NCI-H2171 (cell line): ENCODE results near the gene NLRX1.
A peak's percentile ranks its signal among the peaks of the same experiment; 100 is the strongest.
"Not testable (repeated sequence)": the region's sequence is repeated elsewhere in the genome, so short reads cannot be mapped to it uniquely, and the experiment has no call there.

Experiments used
- DNase-seq: peaks from one replicate; lab custom pipeline; 2025; lab: John Stamatoyannopoulos, UW

Gene NLRX1

GRCh38 chr11:119153049-119153818 lies 15.3 kb upstream of the NLRX1 start:
- no peak for DNase-seq

- no peak for DNase-seq
Observed at GRCh38 chr11:119154178-119154577, 14.3 kb upstream of the NLRX1 start.

- no peak for DNase-seq
Observed at GRCh38 chr11:119155733-119156492, 12.6 kb upstream of the NLRX1 start.

GRCh38 chr11:119156496-119156895 lies 12.0 kb upstream of the NLRX1 start:
- no peak for DNase-seq

- DNase-seq, result no peak
Observed at GRCh38 chr11:119157063-119157462, 11.5 kb upstream of the NLRX1 start.

GRCh38 chr11:119158467-119158866 lies 10.1 kb upstream of the NLRX1 start:
- no peak for DNase-seq

GRCh38 chr11:119160151-119160550 lies 8.4 kb upstream of the NLRX1 start:
- no peak for DNase-seq

GRCh38 chr11:119161871-119162270 lies 6.7 kb upstream of the NLRX1 start:
- DNase-seq, result no peak

- DNase-seq, result no peak
Observed at GRCh38 chr11:119166368-119167076, 2.0 kb upstream of the NLRX1 start.

- not testable (repeated sequence) for DNase-seq
Observed at GRCh38 chr11:119167077-119167458, 1.5 kb upstream of the NLRX1 start.

- DNase-seq, result no peak
Observed at GRCh38 chr11:119167933-119168332, 592 bp upstream of the NLRX1 start.

GRCh38 chr11:119169282-119169719 lies 776 bp downstream of the NLRX1 start:
- DNase-seq, result no peak

- no peak for DNase-seq
Observed at GRCh38 chr11:119172513-119172912, 4.0 kb downstream of the NLRX1 start.

- no peak for DNase-seq
Observed at GRCh38 chr11:119173453-119173852, 4.9 kb downstream of the NLRX1 start.

- no peak for DNase-seq
Observed at GRCh38 chr11:119175493-119176077, 7.1 kb downstream of the NLRX1 start.

- no peak for DNase-seq
Observed at GRCh38 chr11:119178166-119178680, 9.7 kb downstream of the NLRX1 start.

GRCh38 chr11:119179342-119179741 lies 10.8 kb downstream of the NLRX1 start:
- DNase-seq, result no peak

- DNase-seq, result peak; percentile 67
Observed at GRCh38 chr11:119179983-119180382, 11.5 kb downstream of the NLRX1 start.

GRCh38 chr11:119180729-119181676 lies 12.5 kb downstream of the NLRX1 start:
- DNase-seq, result no peak

- DNase-seq, result no peak
Observed at GRCh38 chr11:119181677-119182412, 13.3 kb downstream of the NLRX1 start.
